Upper lobe of left lung (tissue), 6 donors: ENCODE measurements around the gene PBRM1. TPM values are rescaled to one million over a fixed set of nuclear protein-coding genes. Genes with fewer than 3 reads are reported as not detected.

Source experiments
- ATAC-seq, 2 donors: fragments of 200-7000 bp; cut with Tn5 transposase; one replicate each; pipeline ENCODE4 v1.9.1; 2022; ENCODE audit warnings: mild to moderate bottlenecking in 2 of 2, moderate library complexity in 2 of 2; ENCODE audit not compliant: low FRiP score in 2 of 2
- DNase-seq, 2 donors: peaks; one replicate each; pipeline ENCODE4 v3.0.0-alpha.2; 2019 to 2020
- H3K27ac ChIP-seq, 4 donors: fragments of 200-600 bp; sonication (generic); one replicate each; pipeline ENCODE4 v1.5.1; 2016 to 2019
- H3K27me3 ChIP-seq, 4 donors: fragments of 200-600 bp; sonication (generic); one replicate each; pipeline ENCODE4 v1.5.1; 2017 to 2019
- H3K36me3 ChIP-seq, 4 donors: fragments of 200-600 bp; sonication (generic); one replicate each; pipeline ENCODE4 v1.5.1; 2016 to 2019
- H3K4me1 ChIP-seq, 4 donors: fragments of 200-600 bp; sonication (generic); one replicate each; pipeline ENCODE4 v1.5.1; 2018 to 2019
- H3K4me3 ChIP-seq, 4 donors: fragments of 200-600 bp; sonication (generic); one replicate each; pipeline ENCODE4 v1.5.1; 2017 to 2019; ENCODE audit warnings: mild to moderate bottlenecking in 2 of 4, moderate library complexity in 1 of 4
- H3K9me3 ChIP-seq, 4 donors: fragments of 200-600 bp; sonication (generic); one replicate each; pipeline ENCODE4 v1.5.1; 2018 to 2019
- EP300 ChIP-seq, 4 donors: sonication (generic); formaldehyde crosslinking; IDR thresholded peaks; one replicate each; pipeline ENCODE4 v1.5.1; 2017; ENCODE audit warnings: antibody characterized with exemption in 4 of 4, control low read depth in 2 of 4
- POLR2A ChIP-seq, 4 donors: fragments of 450-650 bp; IDR thresholded peaks; one replicate each; pipeline ENCODE4 v1.5.1; 2016 to 2017; ENCODE audit warnings: antibody characterized with exemption in 4 of 4, mild to moderate bottlenecking in 2 of 4
- POLR2AphosphoS5 ChIP-seq, 2 donors: sonication (generic); formaldehyde crosslinking; IDR thresholded peaks; one replicate each; pipeline ENCODE4 v1.5.1; 2017; ENCODE audit warnings: antibody characterized with exemption in 2 of 2
- WGBS, 2 donors: methylation state at CpG; one replicate each; pipeline ENCODE4 v1.1.5; 2017 to 2018; 5-methylcytosine and 5-hydroxymethylcytosine counted together
- total RNA-seq, 6 donors: library from RNA; depleted of rRNA in 4 of 6; stranded (reverse); fragments of >200 nt in 4 of 6; gene quantifications; one replicate each; pipeline versions ENCODE4 v1.1.0 to v1.2.1, GENCODE V29; 2016 to 2021
- TF ChIP-seq, protein P1 (sequence below), 6 experiments: fragments of 450-650 bp in 4 of 6; fragments of 200-600 bp in 2 of 6; sonication (generic) in 2 of 6; IDR thresholded peaks; one replicate each; pipeline ENCODE4 v1.5.1; 2016 to 2019; ENCODE audit warnings: antibody characterized with exemption in 6 of 6
- donor health status: DM: no; HTN: no; CAD: no; lungs with moderate emphysema.
- donor health status: DM: no; HTN: yes; CAD: no; lungs with severe emphysema.

The PBRM1 gene
- total RNA-seq, 6 donors from 2014 or later = 60.9 to 151 (median 81.6) TPM

DNA sequence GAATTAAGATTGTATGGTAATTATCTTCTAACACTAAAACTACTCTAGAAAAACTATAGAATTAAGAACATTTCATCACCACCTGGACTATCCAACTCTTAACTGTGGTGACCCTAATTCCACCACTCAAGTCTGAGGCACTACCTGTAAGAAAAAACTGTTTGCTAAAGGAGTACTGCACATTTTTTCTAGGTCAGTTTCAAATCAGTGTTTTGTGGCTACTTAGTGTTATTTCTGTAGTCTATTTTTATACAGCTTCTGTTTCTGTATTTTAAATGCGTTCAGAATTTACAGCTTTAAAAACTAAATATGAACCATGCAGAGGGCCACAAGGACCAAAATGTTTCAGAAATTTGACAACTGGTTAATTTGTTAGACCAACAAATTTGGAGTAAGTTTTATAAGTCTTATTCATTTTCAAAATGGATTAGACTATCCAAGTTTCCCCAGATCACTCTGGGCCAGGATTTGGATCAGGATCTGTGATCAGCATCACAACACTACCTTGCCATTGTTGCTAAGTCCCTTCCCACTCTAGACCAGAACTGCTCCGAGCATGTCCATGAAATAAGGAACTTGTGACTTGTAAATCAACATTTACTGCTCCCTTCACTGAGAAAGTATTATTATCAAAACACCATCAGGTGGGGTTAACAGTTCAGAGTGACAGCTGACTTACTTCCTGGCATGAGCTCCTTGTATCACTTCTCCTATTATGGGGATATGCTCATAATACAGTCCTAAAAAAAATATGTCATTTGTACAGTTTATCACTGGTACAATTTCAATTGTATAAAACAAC lies 11.3 kb upstream of the PBRM1 start:
- no peaks in the 10 kb centered on the region for H3K4me1 ChIP-seq
- no peaks in the 10 kb centered on the region for H3K27me3 ChIP-seq
- TF ChIP-seq POLR2AphosphoS5 (IDR thresholded peaks at IDR 0.05) (no peak), EP300 (IDR thresholded peaks at IDR 0.05) (no peak)
- TF ChIP-seq, protein P1, sequence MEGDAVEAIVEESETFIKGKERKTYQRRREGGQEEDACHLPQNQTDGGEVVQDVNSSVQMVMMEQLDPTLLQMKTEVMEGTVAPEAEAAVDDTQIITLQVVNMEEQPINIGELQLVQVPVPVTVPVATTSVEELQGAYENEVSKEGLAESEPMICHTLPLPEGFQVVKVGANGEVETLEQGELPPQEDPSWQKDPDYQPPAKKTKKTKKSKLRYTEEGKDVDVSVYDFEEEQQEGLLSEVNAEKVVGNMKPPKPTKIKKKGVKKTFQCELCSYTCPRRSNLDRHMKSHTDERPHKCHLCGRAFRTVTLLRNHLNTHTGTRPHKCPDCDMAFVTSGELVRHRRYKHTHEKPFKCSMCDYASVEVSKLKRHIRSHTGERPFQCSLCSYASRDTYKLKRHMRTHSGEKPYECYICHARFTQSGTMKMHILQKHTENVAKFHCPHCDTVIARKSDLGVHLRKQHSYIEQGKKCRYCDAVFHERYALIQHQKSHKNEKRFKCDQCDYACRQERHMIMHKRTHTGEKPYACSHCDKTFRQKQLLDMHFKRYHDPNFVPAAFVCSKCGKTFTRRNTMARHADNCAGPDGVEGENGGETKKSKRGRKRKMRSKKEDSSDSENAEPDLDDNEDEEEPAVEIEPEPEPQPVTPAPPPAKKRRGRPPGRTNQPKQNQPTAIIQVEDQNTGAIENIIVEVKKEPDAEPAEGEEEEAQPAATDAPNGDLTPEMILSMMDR (IDR thresholded peaks at IDR 0.05) = no peak
- H3K9me3 ChIP-seq = no peaks in the 10 kb centered on the region
- H3K27ac ChIP-seq = no peak overlapping the region
- no peak for DNase-seq
- no peak for ATAC-seq
- H3K4me3 ChIP-seq = no peak overlapping the region
- H3K36me3 ChIP-seq = peaks cover 33 to 75% (median 55%) of the 10 kb centered on the region in 4 donors
- WGBS, 2 donors = 73 to 82% methylated on average over 2 of the region's 2 CpGs

DNA sequence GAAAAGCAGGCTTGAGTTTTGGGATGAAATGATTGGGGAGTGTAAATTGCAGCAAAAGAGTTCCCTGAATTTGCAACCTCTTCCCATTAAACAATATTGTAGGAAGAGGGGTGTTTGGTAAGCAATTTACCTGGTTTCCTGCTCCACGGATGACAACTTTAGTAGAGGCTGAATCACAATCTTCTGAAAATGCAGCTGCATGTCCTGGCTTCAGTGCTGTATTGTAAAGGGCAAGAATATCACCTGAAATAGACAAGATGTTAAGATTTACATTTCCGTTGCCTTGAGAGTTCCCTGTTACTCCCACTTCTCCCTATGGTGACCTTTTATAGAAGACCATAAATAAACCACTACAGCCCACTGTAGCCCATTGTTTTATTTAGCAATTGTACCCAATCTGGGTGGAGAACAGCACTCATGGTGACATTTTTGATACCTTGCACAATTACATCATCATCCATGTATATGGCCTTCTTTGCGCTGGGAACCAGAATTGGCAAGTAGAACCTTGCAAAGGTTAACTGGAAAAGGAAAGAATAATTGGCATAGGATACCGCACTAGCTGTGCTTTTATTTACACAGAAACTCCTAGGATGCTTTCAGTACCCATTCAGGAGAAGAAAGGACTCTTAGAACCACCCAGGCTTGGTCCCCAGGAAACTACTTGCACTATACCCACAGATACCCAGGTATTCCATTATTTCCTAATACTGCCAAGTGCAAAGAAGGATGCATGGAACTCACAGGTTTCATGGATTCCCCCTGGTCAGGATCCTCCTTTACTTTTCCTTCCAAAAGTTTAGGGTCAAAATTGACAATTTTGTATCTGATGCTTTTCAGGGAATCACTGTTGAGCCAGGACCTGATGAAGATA lies 10.3 kb upstream of the PBRM1 start:
- ATAC-seq (no peak), DNase-seq (no peak)
- TF ChIP-seq POLR2A (IDR thresholded peaks at IDR 0.05) (no peak), POLR2AphosphoS5 (IDR thresholded peaks at IDR 0.05) (no peak), EP300 (IDR thresholded peaks at IDR 0.05) (no peak)
- TF ChIP-seq, protein P1 (IDR thresholded peaks at IDR 0.05) = no peak
- Histone ChIP-seq H3K36me3 (peaks cover 33 to 85% (median 64%) of the 10 kb centered on the region in 4 donors), H3K9me3 (no peaks in the 10 kb centered on the region), H3K27ac (no peak overlapping the region), H3K27me3 (no peaks in the 10 kb centered on the region), H3K4me3 (no peak overlapping the region), H3K4me1 (no peaks in the 10 kb centered on the region)
- 80 to 81% methylated on average over 4 of the region's 4 CpGs for WGBS, 2 donors

DNA sequence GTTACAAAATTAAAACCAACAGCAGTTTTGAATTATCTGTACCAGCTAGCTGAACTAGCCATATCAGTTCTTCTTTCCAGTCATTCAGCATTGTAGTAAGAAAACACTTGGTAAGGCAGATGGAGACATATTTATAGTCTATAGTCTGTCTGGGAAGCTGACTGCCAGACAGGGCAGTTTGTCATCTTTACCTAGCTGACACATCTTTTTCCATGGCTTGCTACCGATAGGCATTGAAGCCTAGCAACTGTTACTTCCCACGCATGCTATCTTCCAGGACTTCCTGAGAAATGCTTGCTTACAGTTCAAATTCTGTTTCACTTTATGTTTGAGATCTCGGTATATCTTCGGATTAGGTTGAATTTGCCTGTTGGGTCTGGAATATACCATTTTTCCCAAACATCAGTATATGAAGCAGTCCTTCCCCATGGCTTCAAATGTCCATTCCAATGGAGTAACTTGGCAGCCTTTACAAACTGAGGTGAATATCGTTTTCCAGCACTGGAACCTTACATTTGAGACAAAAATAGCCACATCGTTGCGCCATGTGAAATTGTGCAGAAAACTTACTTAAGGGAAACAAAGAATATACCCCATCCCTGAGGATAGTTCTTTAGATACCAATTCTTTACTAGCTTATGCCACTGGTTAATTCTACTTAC lies 8.9 kb upstream of the PBRM1 start:
- Histone ChIP-seq H3K4me3 (no peak overlapping the region), H3K36me3 (peaks cover 42 to 98% (median 77%) of the 10 kb centered on the region in 4 donors), H3K9me3 (no peaks in the 10 kb centered on the region), H3K4me1 (no peaks in the 10 kb centered on the region), H3K27me3 (no peaks in the 10 kb centered on the region), H3K27ac (no peak overlapping the region)
- DNase-seq (no peak), ATAC-seq (no peak)
- TF ChIP-seq POLR2AphosphoS5 (IDR thresholded peaks at IDR 0.05) (no peak), EP300 (IDR thresholded peaks at IDR 0.05) (no peak), POLR2A (IDR thresholded peaks at IDR 0.05) (no peak)
- TF ChIP-seq, protein P1 (IDR thresholded peaks at IDR 0.05) = no peak
- 87 to 93% methylated on average over 7 of the region's 7 CpGs for WGBS, 2 donors

DNA sequence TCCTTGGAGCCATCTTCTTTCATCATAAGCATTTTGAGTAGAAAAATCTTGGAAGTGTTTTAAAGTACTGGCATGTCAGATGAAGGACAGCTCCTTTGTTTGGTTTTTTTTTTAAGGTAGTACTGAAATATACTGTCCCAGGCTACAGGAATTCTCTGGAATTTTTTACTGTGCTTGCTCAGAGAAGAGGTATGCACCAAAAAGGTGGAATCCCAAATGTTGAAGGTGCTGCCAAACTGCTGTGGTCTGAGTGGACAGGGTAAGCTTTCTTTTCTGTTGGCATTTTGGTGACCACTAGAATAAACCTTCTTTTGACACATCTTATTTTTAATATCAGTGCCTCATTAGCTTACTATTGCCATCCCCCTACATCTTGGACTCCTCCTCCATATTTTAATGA lies 7.4 kb upstream of the PBRM1 start:
- Histone ChIP-seq H3K27me3 (no peaks in the 10 kb centered on the region), H3K36me3 (peaks cover 55 to 98% (median 92%) of the 10 kb centered on the region in 4 donors), H3K4me1 (no peaks in the 10 kb centered on the region), H3K9me3 (no peaks in the 10 kb centered on the region), H3K4me3 (no peak overlapping the region), H3K27ac (no peak overlapping the region)
- DNase-seq (no peak), ATAC-seq (no peak)
- TF ChIP-seq, protein P1 (IDR thresholded peaks at IDR 0.05) = no peak
- TF ChIP-seq EP300 (IDR thresholded peaks at IDR 0.05) = no peak
- TF ChIP-seq POLR2AphosphoS5 (IDR thresholded peaks at IDR 0.05) = no peak
- TF ChIP-seq POLR2A (IDR thresholded peaks at IDR 0.05) = no peak
